IMR-90 (cell line): ENCODE results near the gene SERPINB5.

Experiments used
- MXI1 ChIP-seq: IDR thresholded peaks from 2 replicates; pipeline ENCODE4 v1.6.1; 2012; ENCODE audit warnings: low read depth, mild to moderate bottlenecking, low read length, moderate library complexity, borderline replicate concordance
- POLR2A ChIP-seq: IDR thresholded peaks from 2 replicates; pipeline ENCODE4 v1.6.1; 2012; ENCODE audit warnings: mild to moderate bottlenecking, low read depth, low read length
- RAD21 ChIP-seq: IDR thresholded peaks from 2 replicates; pipeline ENCODE4 v1.6.1; 2012; ENCODE audit warnings: low read length, improper control_type of control experiment
- RFX5 ChIP-seq: IDR thresholded peaks from 2 replicates; pipeline ENCODE4 v1.8.0; 2012; ENCODE audit warnings: low read depth, mild to moderate bottlenecking, low read length, moderate library complexity
- SMC3 ChIP-seq: fragments of 150-350 bp; IDR thresholded peaks from 2 replicates; pipeline ENCODE4 v1.6.1; 2016; ENCODE audit warnings: low read depth, mild to moderate bottlenecking, antibody characterized with exemption, low read length, moderate library complexity
- TF ChIP-seq, protein P1 (sequence below): conservative IDR thresholded peaks from 2 replicates; pipeline ENCODE4 v1.5.1; 2012; ENCODE audit warnings: mild to moderate bottlenecking, low read depth, low read length, improper control_type of control experiment

DNA sequence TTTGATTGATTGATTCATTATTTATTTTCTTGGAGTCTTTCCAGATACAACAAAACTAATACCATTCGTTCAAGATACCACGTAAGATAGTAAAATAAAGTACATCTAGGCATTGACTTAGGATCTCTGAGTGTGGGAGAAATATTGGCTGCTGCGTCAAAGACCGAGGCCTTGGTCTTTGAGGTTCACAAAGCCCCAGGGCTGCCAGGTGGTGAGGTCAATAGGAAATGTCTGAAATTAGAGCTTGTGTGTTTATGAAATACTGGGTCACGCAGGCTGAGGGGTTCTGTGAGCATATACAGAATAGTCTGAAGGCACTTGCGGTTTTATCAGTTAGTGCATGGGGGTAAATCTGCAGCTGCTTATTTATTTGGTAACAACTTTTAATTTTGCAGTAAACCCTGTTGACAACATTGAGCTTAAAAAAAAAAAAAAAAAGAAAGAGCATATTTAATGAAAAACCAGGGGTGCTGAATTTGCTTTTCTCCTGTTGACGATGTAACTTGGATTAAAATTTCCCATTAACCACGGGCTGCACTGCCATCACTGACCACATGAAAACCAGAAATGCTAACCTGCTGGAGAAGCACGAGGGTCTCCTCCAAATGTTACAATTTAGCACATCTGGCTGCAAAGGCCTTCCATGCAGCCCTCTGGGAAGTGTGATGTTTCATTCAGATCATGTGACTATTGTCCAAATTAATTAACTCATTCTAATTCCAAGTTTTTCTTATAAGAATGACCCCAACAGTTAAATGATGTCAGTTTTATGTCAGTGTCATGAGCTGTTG lies 38.3 kb downstream of the SERPINB5 start:
- TF ChIP-seq POLR2A, result no peak
- TF ChIP-seq SMC3, result no peak
- no peak for TF ChIP-seq MXI1
- TF ChIP-seq RAD21, result no peak
- TF ChIP-seq, protein P1, sequence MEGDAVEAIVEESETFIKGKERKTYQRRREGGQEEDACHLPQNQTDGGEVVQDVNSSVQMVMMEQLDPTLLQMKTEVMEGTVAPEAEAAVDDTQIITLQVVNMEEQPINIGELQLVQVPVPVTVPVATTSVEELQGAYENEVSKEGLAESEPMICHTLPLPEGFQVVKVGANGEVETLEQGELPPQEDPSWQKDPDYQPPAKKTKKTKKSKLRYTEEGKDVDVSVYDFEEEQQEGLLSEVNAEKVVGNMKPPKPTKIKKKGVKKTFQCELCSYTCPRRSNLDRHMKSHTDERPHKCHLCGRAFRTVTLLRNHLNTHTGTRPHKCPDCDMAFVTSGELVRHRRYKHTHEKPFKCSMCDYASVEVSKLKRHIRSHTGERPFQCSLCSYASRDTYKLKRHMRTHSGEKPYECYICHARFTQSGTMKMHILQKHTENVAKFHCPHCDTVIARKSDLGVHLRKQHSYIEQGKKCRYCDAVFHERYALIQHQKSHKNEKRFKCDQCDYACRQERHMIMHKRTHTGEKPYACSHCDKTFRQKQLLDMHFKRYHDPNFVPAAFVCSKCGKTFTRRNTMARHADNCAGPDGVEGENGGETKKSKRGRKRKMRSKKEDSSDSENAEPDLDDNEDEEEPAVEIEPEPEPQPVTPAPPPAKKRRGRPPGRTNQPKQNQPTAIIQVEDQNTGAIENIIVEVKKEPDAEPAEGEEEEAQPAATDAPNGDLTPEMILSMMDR, result no peak
- TF ChIP-seq RFX5, result no peak
